ENCODE results near the gene C6orf89. TPM values are rescaled to one million over a fixed set of nuclear protein-coding genes. Genes with fewer than 3 reads are reported as not detected.

C6orf89 gene
- polyA plus RNA-seq, 3 donors = 19.2 to 37.5 (median 29.2) TPM

DNA sequence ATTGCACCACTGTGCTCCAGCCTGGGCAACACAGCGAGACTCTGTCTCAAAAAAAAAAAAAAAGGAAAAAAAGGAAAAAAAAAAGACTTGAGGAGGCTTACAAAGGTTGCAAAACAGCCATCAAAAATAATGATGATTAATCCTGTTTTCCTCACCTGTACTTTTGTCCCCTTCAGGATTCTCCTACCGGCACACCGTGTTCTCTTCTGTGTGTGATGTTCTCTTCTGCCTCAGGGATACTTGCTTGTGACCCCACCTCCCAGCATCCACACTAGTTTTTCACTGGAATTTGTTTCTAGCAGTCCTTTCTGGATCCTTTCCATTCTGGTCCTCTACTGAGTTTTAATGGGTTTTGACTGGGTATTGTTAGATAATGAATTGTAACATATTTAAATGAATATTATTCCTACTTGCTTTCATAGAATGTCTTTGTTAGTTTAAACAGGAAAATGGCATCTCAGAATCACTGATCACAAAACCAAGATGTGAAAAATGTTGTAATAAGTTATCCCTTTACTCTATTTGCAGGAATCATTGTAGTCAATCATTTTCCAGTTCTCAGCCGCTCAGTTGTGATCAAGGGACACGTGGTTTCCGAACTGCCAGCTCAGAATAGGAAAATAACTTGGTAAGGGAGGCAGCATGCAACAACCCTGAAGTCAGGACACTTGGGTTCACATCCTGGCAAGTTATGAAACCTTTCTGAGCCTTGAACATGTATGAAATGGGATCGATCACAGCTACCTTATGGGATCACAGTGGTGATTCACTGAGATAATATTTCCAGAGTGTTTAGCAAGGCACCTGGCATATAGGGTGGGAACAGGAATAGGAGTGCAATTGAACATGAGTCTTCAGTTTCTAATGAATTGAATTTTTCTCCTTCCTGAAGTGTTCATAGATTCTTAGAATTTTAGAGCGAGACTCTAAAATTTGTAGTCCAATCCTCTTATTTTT lies 8.5 kb downstream of the C6orf89 start:
- Mint-ChIP-seq H3K9me3 (no peaks in the 10 kb centered on the region), H3K27me3 (ENCODE audit: low read depth in 3 of 3) (no peaks in the 10 kb centered on the region), H3K27ac (peak overlapping the region in 1 of 7 donors; percentile 35), H3K36me3 (peaks cover 47 to 67% of the 10 kb centered on the region in 2 donors), H3K4me1 (peaks cover under 1% of the 10 kb centered on the region), H3K4me3 (no peak overlapping the region)
- TF ChIP-seq CTCF (IDR thresholded peaks at IDR 0.05) = no peak
- intact Hi-C loops (cut with micrococcal nuclease) = no loop called here
- no peak overlapping the region for H3K27ac ChIP-seq (ENCODE audit: low read depth in 1 of 2, low read length in 2 of 2)
- DNase-seq = no peak
- 100% methylated on average over 3 of the region's 8 CpGs for WGBS (ENCODE audit: insufficient coverage)
- no peak overlapping the region for H3K4me2 ChIP-seq (replicated peaks; ENCODE audit: extremely low read depth, low read length, poor library complexity, severe bottlenecking)
- peaks cover 23 to 64% of the 10 kb centered on the region in 2 donors for H3K36me3 ChIP-seq (replicated peaks in 1 of 2; ENCODE audit: control insufficient read depth in 1 of 2, insufficient read depth in 2 of 2, low read length in 2 of 2)
- no peaks in the 10 kb centered on the region for H3K27me3 ChIP-seq (ENCODE audit: control insufficient read depth in 2 of 2, insufficient read depth in 2 of 2, low read length in 2 of 2)
- H2AFZ ChIP-seq (ENCODE audit: insufficient read depth, low read depth, low read length, poor library complexity, severe bottlenecking) = no peak overlapping the region
- no peaks in the 10 kb centered on the region for H3K4me1 ChIP-seq (ENCODE audit: control insufficient read depth in 1 of 2, insufficient read depth in 2 of 2, low read length in 2 of 2)
- no peak overlapping the region for H3K9ac ChIP-seq (ENCODE audit: insufficient read depth, low read length, poor library complexity, severe bottlenecking)
- no peaks in the 10 kb centered on the region for H3K9me3 ChIP-seq (replicated peaks in 1 of 2; ENCODE audit: control insufficient read depth in 1 of 2, insufficient read depth in 1 of 2, low read length in 2 of 2)
- H3K79me2 ChIP-seq (ENCODE audit: insufficient read depth, low read length) = peaks cover 36% of the 10 kb centered on the region
- H4K20me1 ChIP-seq (ENCODE audit: insufficient read depth, low read length) = peaks cover 40% of the 10 kb centered on the region
- no peak overlapping the region for H3K4me3 ChIP-seq (replicated peaks in 1 of 3; ENCODE audit: low read depth in 2 of 3, low read length in 3 of 3)

DNA sequence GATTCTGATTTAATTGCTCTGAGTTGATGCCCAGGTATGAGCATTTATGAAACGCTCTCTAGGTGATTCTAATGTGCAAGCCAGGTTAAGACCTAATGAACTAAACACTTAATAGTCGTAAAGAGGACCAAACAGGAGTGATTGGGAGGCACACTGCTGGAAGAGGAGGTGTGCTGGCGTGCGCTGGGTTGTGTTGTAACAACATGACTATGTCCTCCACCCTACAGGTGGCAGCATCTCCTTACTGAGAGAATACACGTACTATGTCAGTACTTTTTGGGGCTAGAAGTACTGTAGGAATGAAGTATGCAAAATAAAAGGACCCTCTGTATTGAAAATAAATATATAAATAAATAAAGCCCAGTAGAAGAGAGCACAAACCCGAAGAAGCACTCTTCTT lies 11.9 kb downstream of the C6orf89 start:
- H3K4me1 ChIP-seq (ENCODE audit: control insufficient read depth in 1 of 2, insufficient read depth in 2 of 2, low read length in 2 of 2) = no peaks in the 10 kb centered on the region
- peaks cover 21% of the 10 kb centered on the region for H4K20me1 ChIP-seq (ENCODE audit: insufficient read depth, low read length)
- H3K27me3 Mint-ChIP-seq (ENCODE audit: low read depth in 3 of 3) = no peaks in the 10 kb centered on the region
- WGBS (ENCODE audit: insufficient coverage) = no CpG with 5 or more reads among the region's 6 CpGs
- H3K79me2 ChIP-seq (ENCODE audit: insufficient read depth, low read length) = peaks cover 9% of the 10 kb centered on the region
- H3K36me3 Mint-ChIP-seq = peaks cover 55 to 89% of the 10 kb centered on the region in 2 donors
- H3K9me3 ChIP-seq (replicated peaks in 1 of 2; ENCODE audit: control insufficient read depth in 1 of 2, insufficient read depth in 1 of 2, low read length in 2 of 2) = no peaks in the 10 kb centered on the region
- H3K4me3 Mint-ChIP-seq = no peak overlapping the region
- no peaks in the 10 kb centered on the region for H3K27me3 ChIP-seq (ENCODE audit: control insufficient read depth in 2 of 2, insufficient read depth in 2 of 2, low read length in 2 of 2)
- TF ChIP-seq CTCF (IDR thresholded peaks at IDR 0.05) = no peak
- no peak overlapping the region for H3K27ac Mint-ChIP-seq
- no peaks in the 10 kb centered on the region for H3K4me1 Mint-ChIP-seq
- no peak for DNase-seq
- H3K27ac ChIP-seq (ENCODE audit: low read depth in 1 of 2, low read length in 2 of 2) = no peak overlapping the region
- H3K36me3 ChIP-seq (replicated peaks in 1 of 2; ENCODE audit: control insufficient read depth in 1 of 2, insufficient read depth in 2 of 2, low read length in 2 of 2) = peaks cover 43 to 77% of the 10 kb centered on the region in 2 donors
- no peak overlapping the region for H3K9ac ChIP-seq (ENCODE audit: insufficient read depth, low read length, poor library complexity, severe bottlenecking)
- H2AFZ ChIP-seq (ENCODE audit: insufficient read depth, low read depth, low read length, poor library complexity, severe bottlenecking) = no peak overlapping the region
- no peak overlapping the region for H3K4me3 ChIP-seq (replicated peaks in 1 of 3; ENCODE audit: low read depth in 2 of 3, low read length in 3 of 3)
- intact Hi-C loops (cut with micrococcal nuclease) = no loop called here
- H3K9me3 Mint-ChIP-seq = no peaks in the 10 kb centered on the region
- no peak overlapping the region for H3K4me2 ChIP-seq (replicated peaks; ENCODE audit: extremely low read depth, low read length, poor library complexity, severe bottlenecking)

Measured in CD14-positive monocyte (primary cell).